ENCODE measurements around the gene SLC14A1. TPM values are rescaled to one million over a fixed set of nuclear protein-coding genes. Genes with fewer than 3 reads are reported as not detected.

Gene SLC14A1
- total RNA-seq, result 96.9 TPM

- DNase-seq (ENCODE audit: low spot score), result no peak
Observed at GRCh38 chr18:45723567-45724355, at the start of gene SLC14A1. SLC14A1 (plus strand) TSS chr18:45724181; CDS start chr18:45730321, 6,140 bp downstream.

GRCh38 chr18:45677276-45677807, 46.6 kb upstream of the SLC14A1 start:
- no peak for DNase-seq (ENCODE audit: low spot score)

DNA sequence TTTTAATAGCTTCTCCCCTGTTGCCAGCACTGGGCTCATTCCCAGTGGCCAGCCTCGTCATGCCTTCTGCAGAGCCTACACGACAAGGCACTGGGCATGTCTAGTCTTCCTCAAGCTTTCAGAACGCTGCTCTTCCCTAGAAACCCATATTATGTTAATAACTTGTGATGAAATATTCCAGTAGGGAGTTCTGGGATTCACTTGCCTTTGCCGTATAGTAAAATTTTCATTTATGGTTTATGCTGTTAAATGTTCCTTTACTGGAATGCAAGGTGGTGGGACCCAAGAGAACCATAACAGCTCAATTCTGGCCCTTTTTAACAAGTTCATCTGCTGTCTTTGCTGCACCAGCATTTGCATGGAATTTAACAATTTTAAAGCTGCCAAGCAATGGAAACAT, 45.5 kb upstream of the SLC14A1 start:
- no peak for DNase-seq (ENCODE audit: low spot score)

DNA sequence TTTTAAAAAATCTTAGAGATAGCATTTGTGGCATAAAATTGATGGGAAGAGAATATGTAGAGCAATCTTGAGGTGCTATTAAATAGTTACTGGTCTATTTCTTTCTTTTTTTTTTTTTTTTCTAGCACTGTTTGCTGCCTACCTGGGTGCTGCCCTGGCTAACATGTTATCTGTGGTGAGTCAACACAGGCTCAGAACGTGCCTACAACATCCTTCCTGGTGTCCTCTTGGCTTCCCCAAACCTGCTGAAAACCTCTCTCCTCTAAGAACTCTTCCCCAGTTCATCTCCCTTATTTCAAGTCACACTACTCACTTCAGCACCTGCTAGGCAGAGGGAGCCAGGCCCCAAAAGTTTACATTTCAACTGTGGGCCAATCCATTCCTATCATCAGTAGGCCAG, 45.1 kb upstream of the SLC14A1 start:
- DNase-seq (ENCODE audit: low spot score), result no peak

GRCh38 chr18:45680066-45680690, 43.8 kb upstream of the SLC14A1 start:
- no peak for DNase-seq (ENCODE audit: low spot score)

DNA sequence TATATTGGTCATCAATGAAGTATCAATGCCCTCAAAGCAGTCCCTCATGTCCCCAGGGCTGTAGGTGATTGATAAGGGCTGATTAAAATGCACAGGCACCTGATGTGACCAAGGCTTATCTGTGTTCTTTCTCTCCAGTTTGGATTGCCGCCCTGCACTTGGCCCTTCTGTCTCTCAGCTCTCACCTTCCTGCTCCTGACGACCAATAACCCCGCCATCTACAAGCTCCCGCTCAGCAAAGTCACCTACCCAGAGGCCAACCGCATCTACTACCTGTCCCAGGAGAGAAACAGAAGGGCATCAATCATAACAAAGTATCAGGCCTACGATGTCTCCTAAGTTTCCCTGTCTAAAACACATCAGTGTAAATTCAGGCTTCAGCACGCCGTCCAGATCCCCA, 41.8 kb upstream of the SLC14A1 start:
- DNase-seq (ENCODE audit: low spot score), result no peak

DNA sequence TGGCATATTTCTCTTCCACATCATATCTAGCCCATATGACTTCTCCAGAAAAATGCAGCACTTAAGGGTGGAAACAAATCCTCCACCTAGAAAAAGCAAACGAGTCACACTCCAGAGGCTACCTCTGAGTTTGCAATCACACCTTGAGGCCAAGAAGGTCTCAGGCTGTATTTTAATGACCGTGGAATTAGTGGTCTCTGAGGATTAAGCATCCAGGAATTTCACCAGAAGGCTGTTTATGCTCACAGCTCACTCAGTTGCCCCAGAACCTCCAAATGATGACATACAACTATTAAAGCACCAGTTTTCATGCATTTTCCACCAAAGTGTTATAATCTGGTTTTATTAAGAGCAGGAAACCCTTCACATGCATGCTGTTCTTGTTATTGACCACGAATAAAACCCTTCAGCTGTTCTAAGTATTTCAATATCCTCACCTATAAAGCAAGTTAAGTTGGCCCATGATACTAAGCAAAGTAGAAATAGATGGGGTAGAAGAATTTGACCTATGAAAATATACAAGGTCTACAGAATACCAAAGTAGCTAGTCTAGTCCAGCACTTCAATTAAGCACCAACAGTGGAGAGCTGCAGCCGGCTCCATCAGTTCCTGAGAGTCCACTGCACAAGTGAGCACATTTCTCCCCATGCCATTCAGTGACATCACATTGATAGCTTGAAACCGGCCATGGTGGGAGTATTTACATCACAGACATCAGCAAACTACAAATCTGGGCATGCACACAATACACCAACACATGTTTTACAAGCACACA, 39.5 kb upstream of the SLC14A1 start:
- no peak for DNase-seq (ENCODE audit: low spot score)

GRCh38 chr18:45686891-45687611, 36.9 kb upstream of the SLC14A1 start:
- no peak for DNase-seq (ENCODE audit: low spot score)

DNA sequence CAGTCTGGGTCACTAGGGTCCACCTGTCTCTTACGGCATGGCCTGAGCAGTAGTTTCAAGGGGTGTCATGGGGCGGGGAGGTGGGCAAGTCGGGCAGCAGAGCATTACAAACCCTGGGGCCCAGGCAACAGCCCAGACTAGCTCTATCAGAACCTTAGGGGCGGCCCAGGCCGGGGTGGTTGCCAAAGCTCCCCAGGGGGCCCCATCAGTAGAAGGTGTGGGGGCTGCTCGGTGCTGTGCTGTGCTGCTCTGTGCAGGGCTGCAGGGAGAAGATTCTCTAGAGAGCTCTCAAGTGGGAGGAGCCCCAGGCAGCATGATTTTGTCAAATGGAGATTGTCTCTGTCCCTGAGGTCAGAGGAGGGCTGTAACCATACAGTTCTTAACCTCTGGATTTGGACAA, 36.4 kb upstream of the SLC14A1 start:
- no peak for DNase-seq (ENCODE audit: low spot score)

- no peak for DNase-seq (ENCODE audit: low spot score)
Observed at GRCh38 chr18:45688113-45688512, 35.9 kb upstream of the SLC14A1 start.

DNA sequence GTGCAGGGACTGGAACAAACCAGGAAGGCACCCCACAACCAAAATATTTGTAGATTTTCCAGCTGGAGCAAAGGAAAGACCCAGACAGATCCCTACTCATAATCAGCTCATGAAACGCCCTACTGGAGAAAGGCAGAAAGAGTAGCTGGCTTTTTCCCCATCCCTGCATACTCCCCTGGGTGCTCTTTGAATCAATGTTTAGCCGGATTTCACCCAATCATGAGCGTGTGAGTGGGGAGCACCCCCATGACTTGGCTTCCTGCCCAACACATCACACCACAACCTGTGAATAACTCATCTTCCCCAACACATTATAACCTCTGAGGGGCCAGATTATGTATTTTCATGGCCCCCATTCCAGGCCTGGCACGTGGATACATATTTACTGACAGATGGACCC, 35.1 kb upstream of the SLC14A1 start:
- no peak for DNase-seq (ENCODE audit: low spot score)

- DNase-seq (ENCODE audit: low spot score), result no peak
Observed at GRCh38 chr18:45689396-45689795, 34.6 kb upstream of the SLC14A1 start.

DNA sequence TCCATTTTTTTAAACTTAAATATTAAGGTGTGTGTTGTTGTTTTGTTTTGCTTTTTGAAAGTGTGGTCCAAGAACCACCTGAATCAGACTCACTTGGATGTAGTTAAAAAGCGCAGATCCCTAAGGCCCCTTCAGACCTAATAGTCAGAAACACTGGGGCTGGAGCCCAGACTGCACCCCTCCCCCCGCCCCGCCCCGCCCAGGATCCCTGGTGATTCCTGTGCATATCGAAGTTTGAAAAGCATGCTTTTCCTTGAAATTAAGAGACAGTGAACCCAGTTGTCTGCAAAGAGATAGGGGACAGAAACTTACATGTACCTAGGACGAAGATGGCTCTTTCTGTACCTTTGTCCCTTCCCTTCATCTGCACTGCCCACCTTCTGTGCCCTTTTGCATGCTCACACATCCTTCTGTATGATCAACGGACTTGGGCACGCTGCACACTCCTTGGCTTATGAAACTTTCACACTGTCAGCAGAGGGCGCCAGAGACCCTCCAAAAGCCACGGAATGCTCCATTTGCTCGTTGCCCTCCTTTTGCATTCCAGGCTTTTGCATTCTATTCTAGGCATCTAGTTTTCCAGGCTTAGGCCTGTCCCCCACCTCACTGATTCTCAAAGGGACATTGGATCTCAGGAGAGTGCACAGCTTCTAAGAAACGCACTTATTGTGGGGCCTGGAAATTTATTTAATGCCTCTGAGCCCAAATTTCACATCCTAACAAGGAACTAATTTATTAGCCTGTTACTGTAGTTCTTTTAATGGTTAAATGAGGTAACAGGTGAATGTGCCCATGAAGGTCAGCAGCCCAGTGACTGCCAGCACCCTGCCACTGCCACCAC, 32.8 kb upstream of the SLC14A1 start:
- DNase-seq (ENCODE audit: low spot score), result peak; percentile 86

DNA sequence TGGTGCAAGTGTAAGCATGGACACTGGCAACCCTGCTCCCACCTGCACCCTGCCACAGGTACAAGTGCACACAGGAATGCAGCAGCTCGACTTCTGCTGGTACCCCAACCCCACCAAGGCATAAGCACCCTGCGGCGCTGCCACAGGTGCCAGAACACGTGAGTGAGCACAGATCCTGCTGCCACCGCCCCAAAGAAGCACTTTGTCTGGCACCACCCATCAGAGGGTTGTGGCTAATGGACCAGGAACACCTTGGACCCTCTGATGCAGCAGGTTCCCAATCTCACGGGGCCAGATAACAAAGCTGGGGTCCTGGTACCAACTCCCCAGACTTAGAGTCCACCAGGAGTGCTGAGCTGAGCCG, 32.2 kb upstream of the SLC14A1 start:
- DNase-seq (ENCODE audit: low spot score), result no peak

GRCh38 chr18:45702708-45703265, 21.2 kb upstream of the SLC14A1 start:
- no peak for DNase-seq (ENCODE audit: low spot score)

DNA sequence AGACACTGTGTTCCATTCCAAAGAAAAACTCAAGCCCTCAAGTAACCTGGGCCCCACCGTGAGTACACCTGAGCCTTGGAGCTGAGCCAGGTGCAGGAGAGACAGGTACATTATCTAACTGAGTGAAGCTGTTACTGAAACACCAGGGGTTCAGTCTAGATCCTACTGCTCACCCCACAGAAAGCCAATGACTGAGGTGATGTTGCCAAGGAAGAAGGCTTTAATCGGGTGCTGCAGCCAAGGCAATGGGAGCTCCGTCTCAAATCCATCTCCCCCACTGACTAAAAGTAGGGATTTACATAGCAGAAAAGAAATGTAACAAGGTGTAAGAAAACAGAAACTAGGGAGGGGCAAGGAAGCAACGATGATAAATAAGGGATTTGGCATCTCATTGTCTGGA, 15.2 kb upstream of the SLC14A1 start:
- DNase-seq (ENCODE audit: low spot score), result no peak

- DNase-seq (ENCODE audit: low spot score), result no peak
Observed at GRCh38 chr18:45712061-45712460, 11.9 kb upstream of the SLC14A1 start.

DNA sequence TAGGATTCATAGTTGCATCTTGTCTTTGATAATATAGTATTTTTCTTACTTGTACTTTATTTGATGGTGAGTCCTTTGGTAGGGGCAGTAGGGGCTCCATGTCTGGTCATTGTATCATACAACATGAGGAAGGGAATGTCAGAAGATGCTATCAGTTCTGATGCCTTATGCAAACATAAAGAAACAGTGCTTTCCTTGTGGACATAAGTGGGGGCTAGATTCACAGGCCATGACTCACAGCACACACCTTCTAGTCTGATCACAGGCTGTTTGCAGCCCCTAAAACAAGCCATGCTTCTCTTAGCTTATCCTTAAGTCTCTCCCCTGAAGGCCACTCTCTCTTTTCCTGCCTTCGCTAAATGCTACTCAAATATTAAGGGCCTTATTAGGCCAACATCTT, 10.7 kb upstream of the SLC14A1 start:
- no peak for DNase-seq (ENCODE audit: low spot score)

DNA sequence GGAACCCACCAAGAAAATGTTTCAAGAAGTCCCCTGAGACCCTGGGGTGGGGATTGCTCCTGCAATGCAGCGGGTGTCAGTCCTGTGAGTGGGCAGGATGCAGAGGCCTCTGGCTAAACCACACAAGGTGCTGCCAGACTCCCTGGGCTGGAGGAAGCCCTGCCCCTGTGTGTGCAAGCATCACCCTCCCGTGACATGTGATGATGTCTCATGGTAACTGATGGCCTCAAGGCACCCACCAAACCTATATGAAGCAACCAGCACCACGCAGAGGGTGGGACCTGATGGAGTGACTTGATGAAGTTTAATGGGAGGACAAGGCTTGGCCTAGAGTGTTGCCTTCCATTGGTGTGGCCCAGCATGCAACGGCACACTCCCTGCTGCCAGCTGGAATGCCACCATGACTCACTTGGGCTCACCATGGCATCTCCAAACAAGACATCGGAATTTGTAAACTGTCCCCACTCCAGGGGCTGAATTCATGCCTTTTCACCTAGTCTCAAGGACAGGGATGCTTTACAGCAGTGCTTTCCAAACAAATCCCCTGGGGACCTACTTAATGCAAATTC, 8.7 kb upstream of the SLC14A1 start:
- no peak for DNase-seq (ENCODE audit: low spot score)

DNA sequence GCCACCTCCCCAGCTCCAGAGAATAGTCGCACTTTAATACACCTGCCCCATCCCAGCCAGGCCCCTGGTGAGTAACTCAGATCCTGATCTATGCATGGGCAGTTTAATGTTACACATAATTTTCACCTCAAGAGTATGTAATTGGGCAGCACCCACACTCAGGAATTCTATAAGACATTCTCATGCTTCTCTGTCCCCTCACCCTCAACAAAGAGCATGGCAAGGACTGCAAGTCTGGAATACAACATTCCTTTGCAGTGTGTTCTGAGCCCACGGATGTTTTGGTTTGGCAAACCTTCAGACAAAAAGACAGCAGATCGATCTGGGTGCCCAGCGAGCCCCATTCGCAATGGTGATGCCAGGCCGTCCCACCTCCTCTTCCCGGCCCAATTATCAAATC, 4.9 kb upstream of the SLC14A1 start:
- DNase-seq (ENCODE audit: low spot score), result no peak

Data from mucosa of gallbladder (tissue), 1 donor.